ENCODE measurements around the gene CD36. TPM values are rescaled to one million over a fixed set of nuclear protein-coding genes. Genes with fewer than 3 reads are reported as not detected.
"Not testable (repeated sequence)": the region's sequence is repeated elsewhere in the genome, so short reads cannot be mapped to it uniquely, and the experiment has no call there.

CD36 gene
- total RNA-seq, 1 experiment from 2014 or later, result 2.7 TPM

GRCh38 chr7:80653244-80653643 lies 14.8 kb downstream of the CD36 start:
- no peak for DNase-seq (ENCODE audit: low spot score)

- no peak for DNase-seq (ENCODE audit: low spot score)
These were observed 16.5 kb downstream of the CD36 start for GRCh38 chr7:80654887-80655340.

DNA sequence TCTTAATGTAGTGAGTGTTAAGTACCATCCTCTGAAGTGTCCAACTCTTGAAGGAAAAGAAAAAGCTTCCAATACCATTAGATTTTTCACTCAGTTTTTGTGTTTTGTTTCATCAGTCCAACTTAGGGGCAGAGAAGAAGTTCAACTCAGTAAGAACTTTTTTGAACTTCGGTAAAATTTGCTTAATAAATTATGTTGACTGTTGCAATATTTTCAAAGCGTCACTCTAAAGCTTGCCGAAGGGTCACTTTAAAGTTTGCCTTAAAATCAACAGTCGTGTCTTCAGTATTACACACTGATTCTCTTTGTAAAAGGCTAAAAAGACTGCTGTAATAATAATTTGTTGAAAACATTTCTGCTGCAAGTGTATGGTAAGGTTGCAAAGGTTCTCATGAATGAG lies 17.6 kb downstream of the CD36 start:
- no peak for DNase-seq (ENCODE audit: low spot score)

- peak; percentile 61 for DNase-seq (ENCODE audit: low spot score)
These were observed 20.9 kb downstream of the CD36 start for GRCh38 chr7:80659120-80660055.

DNA sequence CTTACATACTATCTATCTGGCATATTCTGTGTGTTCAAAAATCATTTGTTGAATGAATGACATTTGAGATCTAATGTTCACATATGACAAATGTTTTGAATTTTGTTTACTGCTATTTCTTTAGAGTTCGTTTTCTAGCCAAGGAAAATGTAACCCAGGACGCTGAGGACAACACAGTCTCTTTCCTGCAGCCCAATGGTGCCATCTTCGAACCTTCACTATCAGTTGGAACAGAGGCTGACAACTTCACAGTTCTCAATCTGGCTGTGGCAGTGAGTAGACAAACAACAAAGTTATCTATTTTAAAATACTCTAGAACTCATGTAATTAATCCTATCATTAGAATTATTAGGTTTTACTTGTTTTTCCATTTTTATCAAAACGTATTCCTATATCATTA lies 22.5 kb downstream of the CD36 start:
- no peak for DNase-seq (ENCODE audit: low spot score)

GRCh38 chr7:80661729-80662128 lies 23.3 kb downstream of the CD36 start:
- no peak for DNase-seq (ENCODE audit: low spot score)

DNA sequence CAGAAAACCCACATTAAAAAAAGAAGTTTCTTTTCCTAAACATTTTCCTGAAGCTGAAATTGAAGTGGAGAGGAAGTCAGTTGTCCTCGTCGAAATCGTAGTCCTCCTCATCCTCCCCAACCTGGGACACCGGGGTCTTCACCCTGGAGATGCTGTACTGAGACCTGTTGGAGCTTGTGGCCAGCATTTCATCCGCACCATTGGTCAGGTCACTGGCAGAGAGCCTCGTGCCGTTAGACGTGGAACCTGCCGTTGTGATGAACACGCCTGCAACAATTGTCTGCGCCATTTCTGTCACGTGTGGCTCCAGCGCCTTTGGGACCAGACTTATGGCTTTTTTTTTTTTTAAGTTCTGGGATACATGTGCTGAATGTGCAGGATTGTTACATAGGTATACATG lies 23.8 kb downstream of the CD36 start:
- DNase-seq (ENCODE audit: low spot score), result no peak

- no peak for DNase-seq (ENCODE audit: low spot score)
These were observed 27.1 kb downstream of the CD36 start for GRCh38 chr7:80665526-80665925.

DNA sequence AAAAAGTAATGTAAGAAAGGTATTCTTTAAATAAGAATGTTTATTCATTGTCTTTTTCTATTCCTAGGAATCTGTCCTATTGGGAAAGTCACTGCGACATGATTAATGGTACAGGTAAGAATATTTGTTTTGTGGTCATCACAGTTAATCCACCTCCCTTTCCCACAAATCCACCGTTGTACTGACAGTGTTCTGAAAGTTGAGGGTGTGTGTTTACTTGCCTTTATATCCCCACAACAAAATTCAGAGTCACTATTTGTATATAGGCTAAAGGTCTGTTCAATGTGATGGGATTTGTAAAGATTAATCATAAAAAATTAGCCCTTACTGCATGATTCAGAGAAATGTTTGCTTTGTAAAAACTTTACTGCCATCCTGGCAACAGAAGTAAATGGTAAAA lies 27.9 kb downstream of the CD36 start:
- DNase-seq (ENCODE audit: low spot score), result no peak

DNA sequence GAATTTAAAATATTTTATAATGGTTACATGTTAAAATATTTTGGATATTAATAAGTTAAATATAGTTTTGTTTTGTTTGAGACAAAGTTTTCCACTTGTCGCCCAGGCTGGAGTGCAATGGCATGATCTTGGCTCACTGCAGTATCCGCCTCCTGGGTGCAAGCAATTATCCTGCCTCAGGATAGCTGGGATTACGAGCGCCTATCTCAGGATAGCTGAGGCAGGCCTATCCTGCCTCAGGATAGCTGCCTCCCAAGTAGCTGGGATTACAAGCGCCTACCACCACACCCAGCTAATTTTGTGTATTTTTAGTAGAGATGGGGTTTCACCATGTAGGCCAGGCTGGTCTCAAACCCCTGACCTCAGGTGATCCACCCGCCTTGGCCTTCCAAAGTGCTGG lies 30.9 kb downstream of the CD36 start:
- not testable (repeated sequence) for DNase-seq (ENCODE audit: low spot score)

DNA sequence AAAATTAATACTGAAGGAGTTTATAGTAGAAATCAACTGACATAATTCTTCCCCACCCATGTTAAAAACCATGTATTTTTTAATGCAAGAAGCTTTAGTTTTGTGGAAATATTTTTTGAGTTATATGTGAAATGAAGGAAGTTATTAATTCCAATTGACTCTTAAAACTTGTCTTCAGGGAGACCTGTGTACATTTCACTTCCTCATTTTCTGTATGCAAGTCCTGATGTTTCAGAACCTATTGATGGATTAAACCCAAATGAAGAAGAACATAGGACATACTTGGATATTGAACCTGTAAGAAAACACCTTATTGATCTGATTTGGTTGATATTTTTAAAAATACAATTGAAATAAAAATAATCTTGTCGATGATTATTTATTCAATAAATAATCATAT lies 33.3 kb downstream of the CD36 start:
- DNase-seq (ENCODE audit: low spot score), result no peak

DNA sequence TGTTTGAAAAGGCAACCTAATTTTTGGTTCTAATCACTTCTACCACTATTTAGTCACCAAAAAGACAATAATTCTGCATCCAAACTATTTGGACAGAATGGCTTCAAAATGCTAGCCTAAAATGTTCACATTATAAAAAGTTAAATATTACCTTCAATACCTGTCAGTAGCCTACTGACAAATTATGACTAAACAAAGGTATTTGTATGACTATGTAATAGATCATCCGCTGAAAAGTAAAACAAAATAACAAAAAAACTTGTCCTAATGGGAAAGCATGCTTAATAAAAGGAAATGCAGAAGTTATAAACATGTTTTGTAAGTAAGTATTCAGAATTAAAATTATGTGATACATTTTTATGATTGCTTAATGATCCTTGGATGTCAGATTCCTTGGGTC lies 36.6 kb downstream of the CD36 start:
- DNase-seq (ENCODE audit: low spot score), result no peak

GRCh38 chr7:80676404-80676803 lies 38.0 kb downstream of the CD36 start:
- no peak for DNase-seq (ENCODE audit: low spot score)

- no peak for DNase-seq (ENCODE audit: low spot score)
These were observed 39.2 kb downstream of the CD36 start for GRCh38 chr7:80677629-80678028.

DNA sequence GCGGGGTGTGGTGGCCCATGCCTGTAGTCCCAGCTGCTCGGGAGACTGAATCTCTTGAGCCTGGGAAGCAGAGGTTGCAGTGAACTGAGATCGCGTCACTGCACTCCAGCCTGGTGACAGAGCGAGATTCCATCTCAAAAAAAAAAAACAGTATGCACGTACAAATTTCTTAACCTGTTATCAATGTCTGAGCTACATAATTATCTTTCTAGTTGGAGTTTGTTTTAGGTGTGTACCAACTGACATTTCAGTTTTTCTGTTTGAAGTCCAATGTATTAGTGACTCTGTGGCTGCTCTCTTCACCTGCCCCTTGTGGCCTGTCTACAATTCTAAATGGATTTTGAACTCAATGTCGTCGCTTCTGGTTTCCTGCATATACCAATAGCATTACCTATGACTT lies 40.3 kb downstream of the CD36 start:
- no peak for DNase-seq (ENCODE audit: low spot score)

DNA sequence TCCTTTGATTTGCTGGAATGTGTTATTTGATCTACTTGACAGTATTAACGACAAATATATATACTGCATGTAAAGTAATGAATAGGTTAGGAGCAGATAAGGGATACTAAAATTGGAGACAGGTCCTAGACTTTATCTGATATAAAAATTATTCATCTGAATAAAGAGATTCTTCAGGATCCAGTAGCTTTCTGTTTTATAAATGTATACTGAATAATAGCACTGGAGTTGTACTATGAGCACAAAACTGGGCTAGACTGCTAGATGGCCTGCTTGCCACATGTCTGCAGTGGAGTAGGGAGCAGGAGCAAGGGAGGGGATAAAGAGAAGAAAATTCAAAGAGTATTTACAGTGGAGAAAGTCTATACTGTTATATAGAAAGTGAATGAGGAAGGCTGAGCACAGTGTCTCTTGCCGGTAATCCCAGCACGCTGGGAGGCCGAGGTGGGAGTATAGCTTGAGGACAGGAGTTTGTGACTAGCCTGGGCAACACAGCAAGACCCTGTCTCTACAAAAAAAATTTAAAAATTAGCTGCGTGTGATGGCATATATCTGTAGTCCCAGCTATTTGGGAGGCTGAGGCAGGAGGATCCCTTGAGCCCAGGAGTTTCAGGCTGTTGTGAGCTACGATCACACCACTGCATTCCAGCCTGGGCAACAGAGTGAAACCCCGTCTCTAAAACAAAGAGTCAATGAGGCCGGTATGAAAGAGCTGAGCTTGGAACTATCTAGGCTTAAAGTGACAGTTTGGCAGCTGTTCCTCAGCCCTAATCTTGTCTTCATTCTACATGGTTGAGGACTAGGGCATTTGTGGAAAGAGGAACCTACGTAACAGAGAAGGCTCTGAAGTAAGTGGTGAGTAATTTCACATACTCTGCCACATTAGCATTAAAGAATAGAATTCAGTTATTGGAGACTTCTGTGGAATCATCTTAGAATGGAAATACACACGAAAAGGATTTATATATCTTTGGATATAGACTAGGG lies 41.8 kb downstream of the CD36 start:
- no peak for DNase-seq (ENCODE audit: low spot score)

- peak; percentile 51 for DNase-seq (ENCODE audit: low spot score)
These were observed 42.9 kb downstream of the CD36 start for GRCh38 chr7:80681272-80681885.

DNA sequence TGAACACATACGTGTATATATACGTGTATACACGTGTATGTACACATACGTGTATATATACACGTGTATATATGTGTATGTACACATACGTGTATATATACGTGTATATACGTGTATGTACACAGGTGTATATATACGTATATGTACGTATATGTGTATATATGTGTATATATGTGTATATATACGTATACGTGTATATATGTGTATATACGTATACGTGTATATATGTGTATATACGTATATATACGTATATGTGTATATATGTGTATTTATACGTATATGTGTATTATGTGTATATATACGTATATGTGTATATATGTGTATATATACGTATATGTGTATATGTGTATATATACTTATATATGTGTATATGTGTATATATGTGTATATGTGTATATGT lies 44.3 kb downstream of the CD36 start:
- DNase-seq (ENCODE audit: low spot score), result no peak

- DNase-seq (ENCODE audit: low spot score), result no peak
These were observed 48.1 kb downstream of the CD36 start for GRCh38 chr7:80686576-80686975.

DNA sequence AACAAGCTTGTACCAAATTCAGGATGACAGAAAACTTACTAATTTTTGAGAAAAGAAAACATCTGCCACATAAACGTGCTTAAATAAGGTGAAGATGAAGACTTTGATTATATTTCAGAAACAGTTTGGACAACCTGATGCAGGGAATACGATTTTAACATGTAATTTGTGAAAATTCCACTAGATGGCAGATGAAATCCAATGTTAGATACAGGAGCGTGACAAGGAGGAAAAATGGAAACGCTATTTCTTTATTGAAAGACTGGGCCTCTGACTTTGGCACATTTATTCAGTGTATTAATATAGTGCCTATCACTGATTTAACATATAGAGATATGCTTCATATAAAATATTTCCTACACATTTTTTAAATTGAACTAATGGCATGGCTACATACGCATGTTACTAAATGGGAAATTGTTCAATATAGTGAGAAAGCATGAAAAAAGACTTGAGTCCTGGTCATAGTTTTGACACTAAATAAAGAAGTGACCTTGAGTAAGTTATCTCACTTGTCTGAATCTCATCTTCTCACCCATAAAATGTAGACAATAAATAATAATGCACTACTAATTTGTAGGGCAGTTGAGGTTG lies 60.7 kb downstream of the CD36 start:
- peak; percentile 68 for DNase-seq (ENCODE audit: low spot score)

GRCh38 chr7:80699721-80700256 lies 61.3 kb downstream of the CD36 start:
- DNase-seq (ENCODE audit: low spot score), result peak; percentile 22
